HepG2 (cell line): ENCODE results near the gene ADRM1. TPM values are rescaled to one million over a fixed set of nuclear protein-coding genes. Genes with fewer than 3 reads are reported as not detected.
A peak's percentile ranks its signal among the peaks of the same experiment; 100 is the strongest.

Source experiments
- AGO2 ChIP-seq: fragments of 200-400 bp; formaldehyde crosslinking; optimal IDR thresholded peaks from 2 replicates; pipeline ENCODE3; 2017; ENCODE audit warnings: mild to moderate bottlenecking, low read depth, low read length, moderate library complexity
- AKAP8 ChIP-seq: sonication (generic); formaldehyde crosslinking; IDR thresholded peaks from 2 replicates; pipeline ENCODE4 v1.5.1; 2020; ENCODE audit warnings: mild to moderate bottlenecking, missing genetic modification reagents
- PRPF4 ChIP-seq: fragments of 200-400 bp; formaldehyde crosslinking; IDR thresholded peaks from 2 replicates; pipeline ENCODE4 v1.6.1; 2016; ENCODE audit warnings: low read length, low read depth; ENCODE audit not compliant: poor library complexity, severe bottlenecking
- ZBTB38 ChIP-seq: sonication (generic); formaldehyde crosslinking; IDR thresholded peaks from 2 replicates; pipeline ENCODE4 v1.5.1; 2020; ENCODE audit warnings: mild to moderate bottlenecking, missing genetic modification reagents
- ZMYM4 ChIP-seq: sonication (generic); formaldehyde crosslinking; IDR thresholded peaks from 2 replicates; pipeline ENCODE4 v1.8.1; 2023; ENCODE audit warnings: mild to moderate bottlenecking, missing genetic modification reagents
- ZNF274 ChIP-seq: sonication (generic); formaldehyde crosslinking; IDR thresholded peaks from 2 replicates; pipeline ENCODE4 v1.5.1; 2020; ENCODE audit warnings: mild to moderate bottlenecking, missing genetic modification reagents
- ZNF776 ChIP-seq: sonication (generic); formaldehyde crosslinking; IDR thresholded peaks from 2 replicates; pipeline ENCODE4 v1.4.0; 2020; ENCODE audit warnings: mild to moderate bottlenecking, missing genetic modification reagents
- polyA plus RNA-seq, 8 experiments: library from polyadenylated mRNA; depleted of rRNA in 3 of 8; stranded (reverse) in 7 of 8; unstranded in 1 of 8; fragments of >200 nt; fragmentation: Illumina TruSeq in 4 of 8; extraction: Trizol in 4 of 8; gene quantifications; 2 replicates each; pipeline versions ENCODE4 v1.2.1 to v1.2.3, GENCODE V29; 2011 to 2016; ENCODE audit warnings: low read depth in 4 of 8, missing spikeins in 1 of 8, mixed read lengths in 1 of 8; ENCODE audit not compliant: insufficient read depth in 1 of 8
- total RNA-seq, 5 experiments: library from RNA; depleted of rRNA; stranded (reverse); fragments of >200 nt; fragmentation: Illumina TruSeq; extraction: Trizol; gene quantifications; 2 replicates each; pipeline ENCODE4 v1.2.3, GENCODE V29; 2016; ENCODE audit warnings: low read depth in 1 of 5
- TF ChIP-seq, protein P1 (sequence below), 2 experiments: sonication (generic) in 1 of 2; formaldehyde crosslinking in 1 of 2; IDR thresholded peaks; 2 replicates each; pipeline versions ENCODE4 v1.5.1 to v1.6.1; 2011 to 2020; ENCODE audit warnings: borderline replicate concordance in 1 of 2, low read depth in 1 of 2, low read length in 1 of 2, mild to moderate bottlenecking in 1 of 2, missing genetic modification reagents in 1 of 2, moderate library complexity in 1 of 2
- TF ChIP-seq, protein P2 (sequence below): sonication (generic); formaldehyde crosslinking; IDR thresholded peaks from 2 replicates; pipeline ENCODE4 v1.4.0; 2020; ENCODE audit warnings: mild to moderate bottlenecking, missing genetic modification reagents
- TF ChIP-seq, protein P3 (sequence below): sonication (generic); formaldehyde crosslinking; IDR thresholded peaks from one replicate; pipeline ENCODE4 v1.5.1; 2020; ENCODE audit warnings: mild to moderate bottlenecking, missing genetic modification reagents; ENCODE audit errors: not compliant biosample characterization
- TF ChIP-seq, protein P4 (sequence below): sonication (generic); formaldehyde crosslinking; IDR thresholded peaks from 2 replicates; pipeline ENCODE4 v1.5.0; 2020; ENCODE audit warnings: missing genetic modification reagents
- TF ChIP-seq, protein P5 (sequence below): IDR thresholded peaks from 2 replicates; pipeline ENCODE4 v1.6.1; 2016
- TF ChIP-seq, protein P6 (sequence below): IDR thresholded peaks from 2 replicates; pipeline ENCODE4 v1.6.1; 2016; ENCODE audit warnings: mild to moderate bottlenecking

The ADRM1 gene
- total and polyA plus RNA-seq, 2 of the 13 experiments (the other 11 are each of a cell fraction or from before 2014, with no cell fraction given) = 92.9 to 154 TPM

DNA sequence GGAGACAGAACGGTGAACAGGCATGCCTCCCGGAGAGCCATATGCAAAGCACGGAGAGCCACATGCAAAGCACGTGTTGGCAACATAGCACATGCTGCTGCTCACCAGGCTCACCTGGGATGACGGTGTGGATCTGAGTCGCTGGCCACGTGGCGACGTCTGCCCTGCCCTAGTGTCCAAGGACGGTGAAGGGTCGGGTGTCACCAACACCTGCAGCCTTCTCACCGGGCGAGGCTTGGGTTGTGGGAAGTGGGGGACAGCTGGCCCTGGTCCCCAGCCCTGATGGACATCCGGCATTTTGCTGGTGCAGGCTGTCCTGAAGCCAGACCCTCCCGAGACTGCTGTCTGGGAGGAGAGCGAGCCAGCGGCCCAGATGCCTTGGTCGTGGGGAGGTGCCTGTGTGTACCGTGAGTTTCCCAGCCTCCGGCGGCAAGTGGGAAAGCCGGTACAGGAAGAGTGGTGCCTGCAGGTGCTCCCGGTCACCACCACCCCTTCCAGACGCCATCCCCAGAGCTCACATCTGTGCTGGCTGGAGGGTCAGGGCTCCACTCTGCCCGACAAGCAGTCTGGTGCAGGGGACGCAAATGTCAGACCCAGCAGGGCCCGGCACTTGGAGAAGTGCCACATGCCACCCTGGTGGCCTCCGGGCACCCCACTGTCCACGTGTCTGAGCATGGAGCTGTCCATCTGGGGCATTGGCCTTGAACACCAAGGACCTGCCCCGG, 5.9 kb upstream of the ADRM1 start (continued):
- TF ChIP-seq, protein P1, sequence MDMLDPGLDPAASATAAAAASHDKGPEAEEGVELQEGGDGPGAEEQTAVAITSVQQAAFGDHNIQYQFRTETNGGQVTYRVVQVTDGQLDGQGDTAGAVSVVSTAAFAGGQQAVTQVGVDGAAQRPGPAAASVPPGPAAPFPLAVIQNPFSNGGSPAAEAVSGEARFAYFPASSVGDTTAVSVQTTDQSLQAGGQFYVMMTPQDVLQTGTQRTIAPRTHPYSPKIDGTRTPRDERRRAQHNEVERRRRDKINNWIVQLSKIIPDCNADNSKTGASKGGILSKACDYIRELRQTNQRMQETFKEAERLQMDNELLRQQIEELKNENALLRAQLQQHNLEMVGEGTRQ (IDR thresholded peaks at IDR 0.05; ENCODE audit: low read depth, low read length) = no peak
- TF ChIP-seq, protein P1 (CRISPR knock-in tag; IDR thresholded peaks at IDR 0.05; ENCODE audit: borderline replicate concordance) = no peak
- TF ChIP-seq, protein P2, sequence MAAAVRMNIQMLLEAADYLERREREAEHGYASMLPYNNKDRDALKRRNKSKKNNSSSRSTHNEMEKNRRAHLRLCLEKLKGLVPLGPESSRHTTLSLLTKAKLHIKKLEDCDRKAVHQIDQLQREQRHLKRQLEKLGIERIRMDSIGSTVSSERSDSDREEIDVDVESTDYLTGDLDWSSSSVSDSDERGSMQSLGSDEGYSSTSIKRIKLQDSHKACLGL = 0 out of 2 replicates have a peak, but pooled peaks have one; percentile 40
- TF ChIP-seq, protein P3, sequence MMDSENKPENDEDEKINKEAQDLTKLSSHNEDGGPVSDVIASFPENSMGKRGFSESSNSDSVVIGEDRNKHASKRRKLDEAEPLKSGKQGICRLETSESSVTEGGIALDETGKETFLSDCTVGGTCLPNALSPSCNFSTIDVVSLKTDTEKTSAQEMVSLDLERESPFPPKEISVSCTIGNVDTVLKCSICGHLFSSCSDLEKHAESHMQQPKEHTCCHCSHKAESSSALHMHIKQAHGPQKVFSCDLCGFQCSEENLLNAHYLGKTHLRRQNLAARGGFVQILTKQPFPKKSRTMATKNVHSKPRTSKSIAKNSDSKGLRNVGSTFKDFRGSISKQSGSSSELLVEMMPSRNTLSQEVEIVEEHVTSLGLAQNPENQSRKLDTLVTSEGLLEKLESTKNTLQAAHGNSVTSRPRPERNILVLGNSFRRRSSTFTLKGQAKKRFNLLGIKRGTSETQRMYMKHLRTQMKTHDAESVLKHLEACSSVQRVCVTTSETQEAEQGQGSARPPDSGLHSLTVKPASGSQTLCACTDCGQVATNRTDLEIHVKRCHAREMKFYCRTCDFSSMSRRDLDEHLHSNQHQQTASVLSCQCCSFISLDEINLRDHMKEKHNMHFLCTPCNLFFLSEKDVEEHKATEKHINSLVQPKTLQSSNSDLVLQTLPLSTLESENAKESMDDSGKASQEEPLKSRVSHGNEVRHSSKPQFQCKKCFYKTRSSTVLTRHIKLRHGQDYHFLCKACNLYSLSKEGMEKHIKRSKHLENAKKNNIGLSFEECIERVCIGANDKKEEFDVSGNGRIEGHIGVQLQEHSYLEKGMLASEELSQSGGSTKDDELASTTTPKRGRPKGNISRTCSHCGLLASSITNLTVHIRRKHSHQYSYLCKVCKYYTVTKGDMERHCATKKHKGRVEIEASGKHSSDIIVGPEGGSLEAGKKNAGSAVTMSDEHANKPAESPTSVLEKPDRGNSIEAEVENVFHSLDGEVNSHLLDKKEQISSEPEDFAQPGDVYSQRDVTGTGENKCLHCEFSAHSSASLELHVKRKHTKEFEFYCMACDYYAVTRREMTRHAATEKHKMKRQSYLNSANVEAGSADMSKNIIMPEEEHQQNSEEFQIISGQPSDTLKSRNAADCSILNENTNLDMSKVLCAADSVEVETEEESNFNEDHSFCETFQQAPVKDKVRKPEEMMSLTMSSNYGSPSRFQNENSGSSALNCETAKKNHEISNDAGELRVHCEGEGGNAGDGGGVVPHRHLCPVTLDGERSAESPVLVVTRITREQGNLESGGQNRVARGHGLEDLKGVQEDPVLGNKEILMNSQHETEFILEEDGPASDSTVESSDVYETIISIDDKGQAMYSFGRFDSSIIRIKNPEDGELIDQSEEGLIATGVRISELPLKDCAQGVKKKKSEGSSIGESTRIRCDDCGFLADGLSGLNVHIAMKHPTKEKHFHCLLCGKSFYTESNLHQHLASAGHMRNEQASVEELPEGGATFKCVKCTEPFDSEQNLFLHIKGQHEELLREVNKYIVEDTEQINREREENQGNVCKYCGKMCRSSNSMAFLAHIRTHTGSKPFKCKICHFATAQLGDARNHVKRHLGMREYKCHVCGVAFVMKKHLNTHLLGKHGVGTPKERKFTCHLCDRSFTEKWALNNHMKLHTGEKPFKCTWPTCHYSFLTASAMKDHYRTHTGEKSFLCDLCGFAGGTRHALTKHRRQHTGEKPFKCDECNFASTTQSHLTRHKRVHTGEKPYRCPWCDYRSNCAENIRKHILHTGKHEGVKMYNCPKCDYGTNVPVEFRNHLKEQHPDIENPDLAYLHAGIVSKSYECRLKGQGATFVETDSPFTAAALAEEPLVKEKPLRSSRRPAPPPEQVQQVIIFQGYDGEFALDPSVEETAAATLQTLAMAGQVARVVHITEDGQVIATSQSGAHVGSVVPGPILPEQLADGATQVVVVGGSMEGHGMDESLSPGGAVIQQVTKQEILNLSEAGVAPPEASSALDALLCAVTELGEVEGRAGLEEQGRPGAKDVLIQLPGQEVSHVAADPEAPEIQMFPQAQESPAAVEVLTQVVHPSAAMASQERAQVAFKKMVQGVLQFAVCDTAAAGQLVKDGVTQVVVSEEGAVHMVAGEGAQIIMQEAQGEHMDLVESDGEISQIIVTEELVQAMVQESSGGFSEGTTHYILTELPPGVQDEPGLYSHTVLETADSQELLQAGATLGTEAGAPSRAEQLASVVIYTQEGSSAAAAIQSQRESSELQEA = no peak
- TF ChIP-seq AKAP8 (no peak), ZNF274 (CRISPR knock-in tag) (peak; percentile 24; the same call in 1 of the 2 replicates), ZMYM4 (CRISPR knock-in tag) (0 out of 2 replicates have a peak, but pooled peaks have one; percentile 3), AGO2 (peak; percentile 84), ZNF776 (CRISPR knock-in tag) (0 out of 2 replicates have a peak, but pooled peaks have one; percentile 51), ZBTB38 (CRISPR knock-in tag) (0 out of 2 replicates have a peak, but pooled peaks have one; percentile 48), PRPF4 (no peak)
- TF ChIP-seq, protein P4, sequence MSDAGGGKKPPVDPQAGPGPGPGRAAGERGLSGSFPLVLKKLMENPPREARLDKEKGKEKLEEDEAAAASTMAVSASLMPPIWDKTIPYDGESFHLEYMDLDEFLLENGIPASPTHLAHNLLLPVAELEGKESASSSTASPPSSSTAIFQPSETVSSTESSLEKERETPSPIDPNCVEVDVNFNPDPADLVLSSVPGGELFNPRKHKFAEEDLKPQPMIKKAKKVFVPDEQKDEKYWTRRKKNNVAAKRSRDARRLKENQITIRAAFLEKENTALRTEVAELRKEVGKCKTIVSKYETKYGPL (CRISPR knock-in tag) = no peak
- TF ChIP-seq, protein P5, sequence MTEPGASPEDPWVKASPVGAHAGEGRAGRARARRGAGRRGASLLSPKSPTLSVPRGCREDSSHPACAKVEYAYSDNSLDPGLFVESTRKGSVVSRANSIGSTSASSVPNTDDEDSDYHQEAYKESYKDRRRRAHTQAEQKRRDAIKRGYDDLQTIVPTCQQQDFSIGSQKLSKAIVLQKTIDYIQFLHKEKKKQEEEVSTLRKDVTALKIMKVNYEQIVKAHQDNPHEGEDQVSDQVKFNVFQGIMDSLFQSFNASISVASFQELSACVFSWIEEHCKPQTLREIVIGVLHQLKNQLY = 0 out of 2 replicates have a peak, but pooled peaks have one; percentile 53
- TF ChIP-seq, protein P6, sequence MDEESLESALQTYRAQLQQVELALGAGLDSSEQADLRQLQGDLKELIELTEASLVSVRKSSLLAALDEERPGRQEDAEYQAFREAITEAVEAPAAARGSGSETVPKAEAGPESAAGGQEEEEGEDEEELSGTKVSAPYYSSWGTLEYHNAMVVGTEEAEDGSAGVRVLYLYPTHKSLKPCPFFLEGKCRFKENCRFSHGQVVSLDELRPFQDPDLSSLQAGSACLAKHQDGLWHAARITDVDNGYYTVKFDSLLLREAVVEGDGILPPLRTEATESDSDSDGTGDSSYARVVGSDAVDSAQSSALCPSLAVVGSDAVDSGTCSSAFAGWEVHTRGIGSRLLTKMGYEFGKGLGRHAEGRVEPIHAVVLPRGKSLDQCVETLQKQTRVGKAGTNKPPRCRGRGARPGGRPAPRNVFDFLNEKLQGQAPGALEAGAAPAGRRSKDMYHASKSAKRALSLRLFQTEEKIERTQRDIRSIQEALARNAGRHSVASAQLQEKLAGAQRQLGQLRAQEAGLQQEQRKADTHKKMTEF (CRISPR knock-in tag) = no peak
